Sigmoid colon (tissue), 7 donors: Measurements from ENCODE around the gene RBM25. TPM values are rescaled to one million over a fixed set of nuclear protein-coding genes. Genes with fewer than 3 reads are reported as not detected.

ENCODE experiments used
- DNase-seq: peaks from one replicate; pipeline ENCODE4 v3.0.0-alpha.2; 2019
- H3K27ac ChIP-seq, 4 donors: fragments of 200-600 bp; sonication (generic); one replicate each; pipeline ENCODE4 v1.5.1; 2016 to 2019; ENCODE audit warnings: mild to moderate bottlenecking in 1 of 4
- H3K27me3 ChIP-seq, 3 donors: fragments of 200-600 bp; sonication (generic); one replicate each; pipeline ENCODE4 v1.5.1; 2019; ENCODE audit warnings: mild to moderate bottlenecking in 1 of 3
- H3K36me3 ChIP-seq, 4 donors: fragments of 200-600 bp; sonication (generic); one replicate each; pipeline ENCODE4 v1.5.1; 2016 to 2019
- H3K4me1 ChIP-seq, 4 donors: fragments of 200-600 bp; sonication (generic); one replicate each; pipeline ENCODE4 v1.5.1; 2017 to 2019
- H3K4me3 ChIP-seq, 4 donors: fragments of 200-600 bp; sonication (generic); one replicate each; pipeline ENCODE4 v1.5.1; 2017 to 2019; ENCODE audit warnings: mild to moderate bottlenecking in 2 of 4, moderate library complexity in 1 of 4
- H3K9me3 ChIP-seq, 4 donors: fragments of 200-600 bp in 3 of 4; sonication (generic) in 3 of 4; one replicate each; pipeline versions ENCODE4 v1.5.1 to v1.6.1; 2013 to 2019
- EP300 ChIP-seq, 4 donors: sonication (generic); formaldehyde crosslinking; IDR thresholded peaks; one replicate each; pipeline ENCODE4 v1.6.1; 2017; ENCODE audit warnings: antibody characterized with exemption in 4 of 4
- POLR2A ChIP-seq, 2 donors: fragments of 450-650 bp; IDR thresholded peaks; one replicate each; pipeline ENCODE4 v1.6.1; 2016; ENCODE audit warnings: antibody characterized with exemption in 2 of 2, mild to moderate bottlenecking in 2 of 2, moderate library complexity in 2 of 2
- POLR2AphosphoS5 ChIP-seq, 4 donors: sonication (generic); formaldehyde crosslinking; IDR thresholded peaks; one replicate each; pipeline ENCODE4 v1.6.1; 2017; ENCODE audit warnings: antibody characterized with exemption in 4 of 4
- WGBS, 2 donors: extraction: QIAGEN DNeasy Blood & Tissue Kit; methylation state at CpG; one replicate each; pipeline ENCODE4 v1.1.7; 2013; 5-methylcytosine and 5-hydroxymethylcytosine counted together
- intact Hi-C: fragments of 100-400 bp; cut with DNase I; formaldehyde crosslinking; loops from one replicate; pipeline ENCODE4 v1.15.1; 2023
- polyA plus RNA-seq, 3 donors: library from polyadenylated mRNA; stranded (reverse); fragments of 200-250 nt; gene quantifications; one replicate each; pipeline ENCODE4 v1.2.3, GENCODE V29; 2013
- small RNA-seq, 3 donors: library from RNA; depleted of rRNA; stranded (forward); fragments of <200 nt; gene quantifications; one replicate each; pipeline ENCODE3, GENCODE V24; 2016
- total RNA-seq, 4 donors: library from RNA; depleted of rRNA; stranded (reverse); fragments of >200 nt; gene quantifications; one replicate each; pipeline ENCODE4 v1.1.0, GENCODE V29; 2016
- TF ChIP-seq, protein P1 (sequence below), 4 experiments: fragments of 450-650 bp in 3 of 4; fragments of 200-600 bp in 1 of 4; IDR thresholded peaks; one replicate each; pipeline ENCODE4 v1.5.1; 2016 to 2019; ENCODE audit warnings: antibody characterized with exemption in 4 of 4, mild to moderate bottlenecking in 3 of 4, moderate library complexity in 2 of 4
- donor health status: healthy with polysubstance abuse.
- donor health status: Bipolar disorder and iron deficiency.
- donor health status: healthy.

The RBM25 gene
- total and polyA plus RNA-seq, 7 donors: 10.8 to 78.9 (median 46.7) TPM

DNA sequence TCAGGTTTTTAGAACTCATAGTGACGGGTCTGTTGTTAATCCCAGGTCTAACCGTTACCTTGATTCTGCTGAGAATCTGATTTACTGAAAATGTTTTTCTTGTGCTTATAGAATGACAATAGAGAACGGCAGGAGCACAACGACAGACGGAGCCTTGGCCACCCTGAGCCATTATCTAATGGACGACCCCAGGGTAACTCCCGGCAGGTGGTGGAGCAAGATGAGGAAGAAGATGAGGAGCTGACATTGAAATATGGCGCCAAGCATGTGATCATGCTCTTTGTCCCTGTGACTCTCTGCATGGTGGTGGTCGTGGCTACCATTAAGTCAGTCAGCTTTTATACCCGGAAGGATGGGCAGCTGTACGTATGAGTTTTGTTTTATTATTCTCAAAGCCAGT is 112.4 kb downstream of the RBM25 start:
- intact Hi-C loops: no loop called here
- Histone ChIP-seq H3K27me3 (no peaks in the 10 kb centered on the region), H3K9me3 (no peaks in the 10 kb centered on the region), H3K27ac (no peak overlapping the region), H3K4me1 (no peaks in the 10 kb centered on the region), H3K4me3 (no peak overlapping the region), H3K36me3 (peaks cover 27 to 92% (median 39%) of the 10 kb centered on the region in 4 donors)
- TF ChIP-seq POLR2AphosphoS5 (IDR thresholded peaks at IDR 0.05): no peak
- TF ChIP-seq, protein P1, sequence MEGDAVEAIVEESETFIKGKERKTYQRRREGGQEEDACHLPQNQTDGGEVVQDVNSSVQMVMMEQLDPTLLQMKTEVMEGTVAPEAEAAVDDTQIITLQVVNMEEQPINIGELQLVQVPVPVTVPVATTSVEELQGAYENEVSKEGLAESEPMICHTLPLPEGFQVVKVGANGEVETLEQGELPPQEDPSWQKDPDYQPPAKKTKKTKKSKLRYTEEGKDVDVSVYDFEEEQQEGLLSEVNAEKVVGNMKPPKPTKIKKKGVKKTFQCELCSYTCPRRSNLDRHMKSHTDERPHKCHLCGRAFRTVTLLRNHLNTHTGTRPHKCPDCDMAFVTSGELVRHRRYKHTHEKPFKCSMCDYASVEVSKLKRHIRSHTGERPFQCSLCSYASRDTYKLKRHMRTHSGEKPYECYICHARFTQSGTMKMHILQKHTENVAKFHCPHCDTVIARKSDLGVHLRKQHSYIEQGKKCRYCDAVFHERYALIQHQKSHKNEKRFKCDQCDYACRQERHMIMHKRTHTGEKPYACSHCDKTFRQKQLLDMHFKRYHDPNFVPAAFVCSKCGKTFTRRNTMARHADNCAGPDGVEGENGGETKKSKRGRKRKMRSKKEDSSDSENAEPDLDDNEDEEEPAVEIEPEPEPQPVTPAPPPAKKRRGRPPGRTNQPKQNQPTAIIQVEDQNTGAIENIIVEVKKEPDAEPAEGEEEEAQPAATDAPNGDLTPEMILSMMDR (IDR thresholded peaks at IDR 0.05): no peak
- no peak for TF ChIP-seq EP300 (IDR thresholded peaks at IDR 0.05)
- no peak for TF ChIP-seq POLR2A (IDR thresholded peaks at IDR 0.05)
- WGBS, 2 donors: 93% methylated on average over 11 of the region's 11 CpGs
- no peak for DNase-seq

DNA sequence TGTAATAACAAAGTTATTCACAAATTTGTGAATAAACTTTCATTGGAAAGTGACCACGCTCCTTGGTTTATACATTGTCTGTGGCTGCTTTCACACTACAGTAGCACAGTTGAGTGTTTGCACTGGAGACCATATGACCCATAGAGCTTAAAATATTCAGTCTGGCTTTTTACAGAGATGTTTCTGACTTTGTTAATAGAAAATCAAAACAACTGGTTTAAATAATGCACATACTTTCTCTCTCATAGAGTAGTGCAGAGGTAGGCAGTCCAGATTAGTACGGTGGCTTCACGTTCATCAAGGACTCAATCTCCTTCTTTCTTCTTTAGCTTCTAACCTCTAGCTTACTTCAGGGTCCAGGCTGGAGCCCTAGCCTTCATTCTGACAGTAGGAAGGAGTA is 114.2 kb downstream of the RBM25 start:
- no peaks in the 10 kb centered on the region for H3K9me3 ChIP-seq

DNA sequence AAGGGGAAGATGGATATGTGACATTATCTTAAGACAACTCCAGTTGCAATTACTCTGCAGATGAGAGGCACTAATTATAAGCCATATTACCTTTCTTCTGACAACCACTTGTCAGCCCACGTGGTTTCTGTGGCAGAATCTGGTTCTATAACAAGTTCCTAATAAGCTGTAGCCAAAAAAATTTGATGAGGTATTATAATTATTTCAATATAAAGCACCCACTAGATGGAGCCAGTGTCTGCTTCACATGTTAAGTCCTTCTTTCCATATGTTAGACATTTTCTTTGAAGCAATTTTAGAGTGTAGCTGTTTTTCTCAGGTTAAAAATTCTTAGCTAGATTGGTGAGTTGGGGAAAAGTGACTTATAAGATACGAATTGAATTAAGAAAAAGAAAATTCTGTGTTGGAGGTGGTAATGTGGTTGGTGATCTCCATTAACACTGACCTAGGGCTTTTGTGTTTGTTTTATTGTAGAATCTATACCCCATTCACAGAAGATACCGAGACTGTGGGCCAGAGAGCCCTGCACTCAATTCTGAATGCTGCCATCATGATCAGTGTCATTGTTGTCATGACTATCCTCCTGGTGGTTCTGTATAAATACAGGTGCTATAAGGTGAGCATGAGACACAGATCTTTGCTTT is 114.9 kb downstream of the RBM25 start:
- 64 to 65% methylated on average over 3 of the region's 3 CpGs for WGBS, 2 donors
- H3K27me3 ChIP-seq: no peaks in the 10 kb centered on the region
- TF ChIP-seq, protein P1 (IDR thresholded peaks at IDR 0.05): peak in 2 of 4 experiments; percentile 12 to 36
- no peak for TF ChIP-seq POLR2A (IDR thresholded peaks at IDR 0.05)
- no peak for TF ChIP-seq POLR2AphosphoS5 (IDR thresholded peaks at IDR 0.05)
- TF ChIP-seq EP300 (IDR thresholded peaks at IDR 0.05): no peak
- no peaks in the 10 kb centered on the region for H3K4me1 ChIP-seq
- no peak overlapping the region for H3K4me3 ChIP-seq
- peaks cover 27 to 81% (median 38%) of the 10 kb centered on the region in 4 donors for H3K36me3 ChIP-seq
- H3K9me3 ChIP-seq: no peaks in the 10 kb centered on the region
- no peak for DNase-seq
- H3K27ac ChIP-seq: no peak overlapping the region
- intact Hi-C loops: no loop called here

More for the DNA sequence above, 114.2 kb downstream of the RBM25 start:
- H3K36me3 ChIP-seq: peaks cover 27 to 88% (median 39%) of the 10 kb centered on the region in 4 donors
- TF ChIP-seq, protein P1 (IDR thresholded peaks at IDR 0.05): no peak
- TF ChIP-seq POLR2A (IDR thresholded peaks at IDR 0.05): no peak
- no peaks in the 10 kb centered on the region for H3K4me1 ChIP-seq
- H3K27me3 ChIP-seq: no peaks in the 10 kb centered on the region
- intact Hi-C loops: no loop called here
- no peak overlapping the region for H3K4me3 ChIP-seq
- no peak for DNase-seq
- no peak overlapping the region for H3K27ac ChIP-seq
- 96% methylated on average over 3 of the region's 3 CpGs for WGBS, 2 donors

Small RNA genes lying within 50 kb of the gene (small RNA-seq; reads per million reads assigned to genes)
- 0 reads per million in 3 donors for gene RN7SL586P

Other genes with a start within 250 kb of the RBM25 start
- gene DPF3, start 164.4 kb upstream of the RBM25 start, total RNA-seq: 1 to 10 TPM in 3 of 4 donors, under 1 TPM in 1; 0.28 to 2.9 (median 2.0) TPM
- 1 to 10 TPM; 1.6 to 4.5 (median 4.2) TPM for gene DPF3, start 164.4 kb upstream of the RBM25 start, polyA plus RNA-seq
- gene DCAF4, start 132.1 kb upstream of the RBM25 start, total RNA-seq: 10 to 100 TPM; 12.6 to 20.9 (median 16.6) TPM
- 10 to 100 TPM in 1 of 3 donors, 1 to 10 TPM in 2; 5.8 to 14.3 (median 8.4) TPM for gene DCAF4, start 132.1 kb upstream of the RBM25 start, polyA plus RNA-seq
- gene ZFYVE1, start 31.4 kb upstream of the RBM25 start, total RNA-seq: 10 to 100 TPM; 15.5 to 27.7 (median 21.2) TPM
- 1 to 10 TPM; 6.6 to 9.0 (median 8.3) TPM for gene ZFYVE1, start 31.4 kb upstream of the RBM25 start, polyA plus RNA-seq
- 10 to 100 TPM; 34.9 to 53.5 (median 46.4) TPM for gene PSEN1, start 78.0 kb downstream of the RBM25 start, total RNA-seq
- 10 to 100 TPM; 11.4 to 47.4 (median 14.3) TPM for gene PSEN1, start 78.0 kb downstream of the RBM25 start, polyA plus RNA-seq
- 10 to 100 TPM; 11.8 to 52.1 (median 18.5) TPM for gene PAPLN, start 179.0 kb downstream of the RBM25 start, total RNA-seq
- gene PAPLN, start 179.0 kb downstream of the RBM25 start, polyA plus RNA-seq: 10 to 100 TPM in 1 of 3 donors, 1 to 10 TPM in 1, under 1 TPM in 1; 0.46 to 13.6 (median 1.2) TPM